ENCODE measurements around the gene SLC17A4.
"Not testable (repeated sequence)": the region's sequence is repeated elsewhere in the genome, so short reads cannot be mapped to it uniquely, and the experiment has no call there.

Gene SLC17A4

GRCh38 chr6:25754535-25754934 lies at the start of gene SLC17A4:
Gene SLC17A4, plus strand, starts transcription at chr6:25754742. Its CDS starts 7,221 bp downstream, at chr6:25761963.
- no peak for DNase-seq (ENCODE audit: low read depth, low spot score)

- DNase-seq (ENCODE audit: low read depth, low spot score): no peak
These were observed 48.1 kb upstream of the SLC17A4 start for GRCh38 chr6:25706314-25707014.

- no peak for DNase-seq (ENCODE audit: low read depth, low spot score)
These were observed 44.8 kb upstream of the SLC17A4 start for GRCh38 chr6:25709761-25710160.

GRCh38 chr6:25710287-25710686 lies 44.3 kb upstream of the SLC17A4 start:
- no peak for DNase-seq (ENCODE audit: low read depth, low spot score)

- DNase-seq (ENCODE audit: low read depth, low spot score): no peak
These were observed 40.7 kb upstream of the SLC17A4 start for GRCh38 chr6:25713824-25714223.

- DNase-seq (ENCODE audit: low read depth, low spot score): no peak
These were observed 39.8 kb upstream of the SLC17A4 start for GRCh38 chr6:25714765-25715164.

- no peak for DNase-seq (ENCODE audit: low read depth, low spot score)
These were observed 38.7 kb upstream of the SLC17A4 start for GRCh38 chr6:25715794-25716193.

GRCh38 chr6:25717866-25718740 lies 36.4 kb upstream of the SLC17A4 start:
- DNase-seq (ENCODE audit: low read depth, low spot score): no peak

GRCh38 chr6:25726122-25726911 lies 28.2 kb upstream of the SLC17A4 start:
- DNase-seq (ENCODE audit: low read depth, low spot score): no peak

- DNase-seq (ENCODE audit: low read depth, low spot score): no peak
These were observed 27.5 kb upstream of the SLC17A4 start for GRCh38 chr6:25727028-25727427.

- DNase-seq (ENCODE audit: low read depth, low spot score): no peak
These were observed 23.6 kb upstream of the SLC17A4 start for GRCh38 chr6:25730907-25731306.

GRCh38 chr6:25731721-25732120 lies 22.8 kb upstream of the SLC17A4 start:
- no peak for DNase-seq (ENCODE audit: low read depth, low spot score)

- DNase-seq (ENCODE audit: low read depth, low spot score): no peak
These were observed 21.9 kb upstream of the SLC17A4 start for GRCh38 chr6:25732468-25733198.

GRCh38 chr6:25735261-25735660 lies 19.3 kb upstream of the SLC17A4 start:
- DNase-seq (ENCODE audit: low read depth, low spot score): no peak

- DNase-seq (ENCODE audit: low read depth, low spot score): no peak
These were observed 10.7 kb upstream of the SLC17A4 start for GRCh38 chr6:25743868-25744267.

- no peak for DNase-seq (ENCODE audit: low read depth, low spot score)
These were observed 8.7 kb upstream of the SLC17A4 start for GRCh38 chr6:25745836-25746235.

- no peak for DNase-seq (ENCODE audit: low read depth, low spot score)
These were observed 7.6 kb upstream of the SLC17A4 start for GRCh38 chr6:25746968-25747367.

GRCh38 chr6:25747477-25747876 lies 7.1 kb upstream of the SLC17A4 start:
- DNase-seq (ENCODE audit: low read depth, low spot score): no peak

- DNase-seq (ENCODE audit: low read depth, low spot score): no peak
These were observed 6.5 kb upstream of the SLC17A4 start for GRCh38 chr6:25748049-25748448.

- DNase-seq (ENCODE audit: low read depth, low spot score): not testable (repeated sequence)
These were observed 5.7 kb upstream of the SLC17A4 start for GRCh38 chr6:25748601-25749517.

All from activated CD4-positive, CD25-positive, alpha-beta regulatory T cell treated with anti-CD3 and anti-CD28 coated beads, Interleukin-2, amount 50 U/mL, for 16 hours (primary cell).